ENCODE measurements around the gene CC2D1A. TPM values are rescaled to one million over a fixed set of nuclear protein-coding genes. Genes with fewer than 3 reads are reported as not detected.

CC2D1A gene
- total RNA-seq, 4 donors from 2014 or later, result 28.0 to 56.9 (median 36.0) TPM

- no peak within 1 kb of the TSS for H3K27ac ChIP-seq
- intact Hi-C loops (cut with DNase I), result no loop called here
These were observed 29.2 kb upstream of the CC2D1A start, which contains the start of gene NANOS3 for GRCh38 chr19:13876834-13877233. NANOS3 (plus strand) TSS chr19:13877134; CDS start chr19:13877249, 115 bp downstream.

GRCh38 chr19:13877303-13877702 lies 28.7 kb upstream of the CC2D1A start:
- intact Hi-C loops (cut with DNase I), result no loop called here
- Histone ChIP-seq H3K9me3 (no peaks in the 10 kb centered on the region), H3K27me3 (peaks cover 0 to 6% (median 0%) of the 10 kb centered on the region in 4 donors), H3K36me3 (no peaks in the 10 kb centered on the region), H3K4me1 (peaks cover 23 to 49% (median 28%) of the 10 kb centered on the region in 3 donors), H3K4me3 (no peak overlapping the region), H3K27ac (no peak overlapping the region)
- DNase-seq, result no peak
- TF ChIP-seq CTCF (IDR thresholded peaks at IDR 0.05) (no peak), POLR2A (IDR thresholded peaks at IDR 0.05) (no peak)
- WGBS, 2 donors, result 92% methylated on average over 7 of the region's 27 CpGs; no CpG with 5 or more reads in 1 of the 2 donors

More at GRCh38 chr19:13876834-13877233, 29.2 kb upstream of the CC2D1A start, which contains the start of gene NANOS3:
- no peak for TF ChIP-seq CTCF (IDR thresholded peaks at IDR 0.05)
- DNase-seq, result no peak
- Histone ChIP-seq H3K4me1 (peaks cover 21 to 45% (median 26%) of the 10 kb centered on the region in 3 donors), H3K4me3 (no peak within 1 kb of the TSS), H3K36me3 (no peaks in the 10 kb centered on the region), H3K9me3 (no peaks in the 10 kb centered on the region), H3K27me3 (peaks cover 0 to 6% (median 0%) of the 10 kb centered on the region in 4 donors)
- WGBS, 2 donors, result 33 to 48% methylated on average over 1 to 4 of the region's 5 CpGs

- H3K36me3 ChIP-seq, result no peaks in the 10 kb centered on the region
- TF ChIP-seq CTCF (IDR thresholded peaks at IDR 0.05) (peak; percentile 96 to 100 (median 100)), POLR2A (IDR thresholded peaks at IDR 0.05) (peak in 1 of 4 donors; percentile 32)
- DNase-seq, result peak; percentile 82
- intact Hi-C loops (cut with DNase I), result loop anchor here (10.0 kb wide), 1 partner anchor 194 kb away; the partner anchor contains the start of gene MISP3
- peak overlapping the region; percentile 19 to 56 (median 32) for H3K4me3 ChIP-seq
- peaks cover 20 to 60% (median 32%) of the 10 kb centered on the region in 3 donors for H3K4me1 ChIP-seq
- 1 to 2% methylated on average over 7 to 15 of the region's 34 CpGs for WGBS, 2 donors
- H3K27me3 ChIP-seq, result no peaks in the 10 kb centered on the region
- H3K9me3 ChIP-seq, result no peaks in the 10 kb centered on the region
- peak overlapping the region; percentile 89 to 95 (median 90) for H3K27ac ChIP-seq
These were observed 25.6 kb upstream of the CC2D1A start for GRCh38 chr19:13880059-13881043.

GRCh38 chr19:13881251-13881691 lies 24.7 kb upstream of the CC2D1A start:
- no peak for TF ChIP-seq POLR2A (IDR thresholded peaks at IDR 0.05)
- TF ChIP-seq CTCF (IDR thresholded peaks at IDR 0.05), result no peak
- intact Hi-C loops (cut with DNase I), result loop anchor here (10.0 kb wide), 1 partner anchor 194 kb away; the partner anchor contains the start of gene MISP3
- Histone ChIP-seq H3K27me3 (no peaks in the 10 kb centered on the region), H3K27ac (peak overlapping the region; percentile 89 to 95 (median 90)), H3K4me1 (peaks cover 29 to 69% (median 41%) of the 10 kb centered on the region in 3 donors), H3K9me3 (no peaks in the 10 kb centered on the region), H3K4me3 (no peak overlapping the region), H3K36me3 (no peaks in the 10 kb centered on the region)
- 31 to 72% methylated on average over 2 to 4 of the region's 12 CpGs for WGBS, 2 donors
- DNase-seq, result no peak
